OCI-LY3 (cell line): ENCODE measurements around the gene NQO2.

Experiments used
- EZH2phosphoT487 ChIP-seq: fragments of 200-600 bp; shearing (Covaris generic); IDR thresholded peaks from 2 replicates; pipeline ENCODE4 v1.6.1; 2018; ENCODE audit warnings: antibody characterized with exemption, mixed run types, low read depth
- TF ChIP-seq, protein P1 (sequence below): fragments of 200-600, 300-600 bp; sonication (generic); IDR thresholded peaks from 2 replicates; pipeline ENCODE4 v1.5.1; 2014; ENCODE audit warnings: antibody characterized with exemption, low read length, low read depth

- TF ChIP-seq, protein P1, sequence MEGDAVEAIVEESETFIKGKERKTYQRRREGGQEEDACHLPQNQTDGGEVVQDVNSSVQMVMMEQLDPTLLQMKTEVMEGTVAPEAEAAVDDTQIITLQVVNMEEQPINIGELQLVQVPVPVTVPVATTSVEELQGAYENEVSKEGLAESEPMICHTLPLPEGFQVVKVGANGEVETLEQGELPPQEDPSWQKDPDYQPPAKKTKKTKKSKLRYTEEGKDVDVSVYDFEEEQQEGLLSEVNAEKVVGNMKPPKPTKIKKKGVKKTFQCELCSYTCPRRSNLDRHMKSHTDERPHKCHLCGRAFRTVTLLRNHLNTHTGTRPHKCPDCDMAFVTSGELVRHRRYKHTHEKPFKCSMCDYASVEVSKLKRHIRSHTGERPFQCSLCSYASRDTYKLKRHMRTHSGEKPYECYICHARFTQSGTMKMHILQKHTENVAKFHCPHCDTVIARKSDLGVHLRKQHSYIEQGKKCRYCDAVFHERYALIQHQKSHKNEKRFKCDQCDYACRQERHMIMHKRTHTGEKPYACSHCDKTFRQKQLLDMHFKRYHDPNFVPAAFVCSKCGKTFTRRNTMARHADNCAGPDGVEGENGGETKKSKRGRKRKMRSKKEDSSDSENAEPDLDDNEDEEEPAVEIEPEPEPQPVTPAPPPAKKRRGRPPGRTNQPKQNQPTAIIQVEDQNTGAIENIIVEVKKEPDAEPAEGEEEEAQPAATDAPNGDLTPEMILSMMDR: no peak
- no peak for TF ChIP-seq EZH2phosphoT487
Observed at GRCh38 chr6:3045777-3046176, 46.1 kb downstream of the NQO2 start.
